Bronchial epithelial cell (primary cell): ENCODE results near the gene MUC5AC. TPM values are rescaled to one million over a fixed set of nuclear protein-coding genes. Genes with fewer than 3 reads are reported as not detected.

Experiments used
- DNase-seq: peaks from one replicate; pipeline ENCODE4 v3.0.0-alpha.2; 2010; ENCODE audit warnings: low read depth
- FAIRE-seq: peaks from 2 replicates; lab custom pipeline; 2011; peaks lifted over from hg19 to GRCh38; lab: Jason Lieb, UNC
- H3K27me3 ChIP-seq: 2 replicates; pipeline ENCODE4 v1.5.1; 2011; ENCODE audit warnings: low read length; ENCODE audit not compliant: control insufficient read depth, insufficient read depth
- H3K36me3 ChIP-seq: 2 replicates; pipeline ENCODE4 v1.5.1; 2011; ENCODE audit warnings: low read length; ENCODE audit not compliant: control insufficient read depth, insufficient read depth
- H3K4me3 ChIP-seq: 2 replicates; pipeline ENCODE4 v1.5.1; 2011; ENCODE audit warnings: mild to moderate bottlenecking, low read depth, low read length, control low read depth
- CTCF ChIP-seq: IDR thresholded peaks from 2 replicates; pipeline ENCODE4 v1.5.1; 2011; ENCODE audit warnings: mild to moderate bottlenecking, moderate library complexity, low read length, control low read depth, inconsistent platforms; ENCODE audit not compliant: insufficient read depth, severe bottlenecking
- total RNA-seq: library from RNA; depleted of rRNA; stranded (reverse); fragments of >200 nt; gene quantifications from 2 replicates; pipeline ENCODE4 v1.2.1, GENCODE V29; 2014

MUC5AC gene
- total RNA-seq, 1 donor from 2014 or later = under 0.01 TPM

DNA sequence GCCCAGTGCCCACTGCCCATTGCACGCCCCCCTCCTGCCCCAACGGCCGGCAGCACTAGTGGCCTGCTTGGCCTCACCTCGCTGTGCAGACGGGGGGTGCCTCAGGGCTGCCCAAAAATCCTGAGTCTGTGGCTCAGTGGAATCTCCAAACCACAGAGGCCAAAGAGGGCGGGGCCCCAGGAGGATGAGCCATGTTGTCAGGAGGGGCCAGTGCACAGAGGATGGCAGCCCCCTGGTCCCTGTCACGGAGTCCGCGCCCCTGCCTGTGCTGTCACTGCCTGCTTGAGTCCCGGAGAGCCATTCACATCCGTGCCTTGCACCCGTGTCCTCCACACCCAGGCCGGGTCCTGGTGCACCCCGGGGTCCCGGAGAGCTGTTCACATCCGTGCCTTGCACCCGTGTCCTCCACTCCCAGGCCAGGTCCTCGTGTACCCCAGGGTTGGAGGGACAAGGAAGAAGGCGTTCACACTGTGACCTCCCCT lies 36.4 kb upstream of the MUC5AC start:
- Histone ChIP-seq H3K36me3 (no peaks in the 10 kb centered on the region), H3K4me3 (no peak overlapping the region), H3K27me3 (no peaks in the 10 kb centered on the region)
- DNase-seq = no peak
- TF ChIP-seq CTCF = no peak
- no peak for FAIRE-seq

DNA sequence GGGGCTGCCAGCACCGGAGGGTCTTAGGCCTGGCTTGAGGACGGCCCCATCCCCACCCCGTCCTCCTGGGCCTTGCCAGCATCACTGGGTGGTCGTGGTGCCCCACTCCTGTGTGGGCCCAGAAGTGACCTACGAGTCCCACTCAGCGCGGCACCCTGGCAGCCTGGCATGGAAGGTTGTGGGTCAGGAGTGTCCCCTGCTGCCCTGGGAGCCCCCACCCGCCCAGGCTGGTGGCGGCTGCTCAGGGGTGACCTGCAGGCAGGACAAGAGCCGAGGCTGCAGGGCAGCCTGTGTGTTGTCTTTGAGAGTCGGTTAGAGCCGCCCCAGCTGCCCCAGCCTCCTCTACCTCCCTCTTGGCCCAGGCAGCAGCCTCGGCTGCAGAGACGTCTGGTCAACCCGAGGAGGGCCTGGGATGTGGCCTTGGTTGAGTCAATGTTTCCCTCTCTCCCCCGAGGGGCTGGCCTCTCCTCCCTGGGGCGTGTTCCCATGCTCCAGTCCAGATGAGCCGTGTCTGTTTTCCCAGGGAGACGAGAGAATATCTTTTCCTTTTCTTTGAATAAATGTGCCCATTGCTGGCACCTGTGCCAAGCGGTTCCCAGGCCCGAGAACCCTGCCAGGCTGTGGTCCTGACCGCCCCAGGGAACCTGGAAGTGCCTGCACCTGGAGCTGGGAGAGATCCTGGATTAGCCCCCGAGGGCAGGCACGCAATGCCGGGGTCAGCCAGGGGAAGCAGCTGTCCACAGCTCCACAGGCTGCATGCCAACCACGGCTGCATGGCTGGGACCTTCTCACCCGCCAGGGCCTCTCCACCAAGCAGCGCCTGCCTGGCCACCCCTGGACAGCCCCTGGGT lies 35.7 kb upstream of the MUC5AC start:
- no peaks in the 10 kb centered on the region for H3K27me3 ChIP-seq
- FAIRE-seq (no peak), DNase-seq (no peak)
- no peak overlapping the region for H3K4me3 ChIP-seq
- no peaks in the 10 kb centered on the region for H3K36me3 ChIP-seq
- TF ChIP-seq CTCF = no peak

- TF ChIP-seq CTCF = no peak
- H3K27me3 ChIP-seq = no peaks in the 10 kb centered on the region
- no peaks in the 10 kb centered on the region for H3K36me3 ChIP-seq
- DNase-seq (no peak), FAIRE-seq (no peak)
- H3K4me3 ChIP-seq = no peak overlapping the region
Measured at GRCh38 chr11:1122664-1123002, 35.1 kb upstream of the MUC5AC start.

- no peaks in the 10 kb centered on the region for H3K36me3 ChIP-seq
- no peak for DNase-seq
- no peak for TF ChIP-seq CTCF
- FAIRE-seq = no peak
- no peak overlapping the region for H3K4me3 ChIP-seq
- H3K27me3 ChIP-seq = no peaks in the 10 kb centered on the region
Measured at GRCh38 chr11:1123970-1124369, 33.8 kb upstream of the MUC5AC start.

GRCh38 chr11:1125803-1126202 lies 31.9 kb upstream of the MUC5AC start:
- FAIRE-seq (no peak), DNase-seq (no peak)
- TF ChIP-seq CTCF = no peak
- Histone ChIP-seq H3K36me3 (no peaks in the 10 kb centered on the region), H3K4me3 (no peak overlapping the region), H3K27me3 (no peaks in the 10 kb centered on the region)

GRCh38 chr11:1126491-1126926 lies 31.2 kb upstream of the MUC5AC start:
- FAIRE-seq (no peak), DNase-seq (no peak)
- Histone ChIP-seq H3K27me3 (no peaks in the 10 kb centered on the region), H3K36me3 (no peaks in the 10 kb centered on the region), H3K4me3 (no peak overlapping the region)
- TF ChIP-seq CTCF = no peak
